ENCODE data around the gene IPO7.

Gene IPO7

GRCh38 chr11:9493492-9493891 lies 109.0 kb downstream of the IPO7 start:
- CTCF ChIA-PET = interaction anchor here (1.4 kb wide), 1 partner anchor 13 kb away, joined by 5 read pairs; no protein-coding TSS in a partner anchor
- POLR2A ChIA-PET = interaction anchor here (0.8 kb wide), 1 partner anchor 33 kb away, joined by 3 read pairs; the partner anchor contains the start of gene ZNF143
- H3K36me3 ChIP-seq (ENCODE audit: control insufficient read depth in 2 of 2, insufficient read depth in 1 of 2, low read length in 2 of 2) = peaks cover 11 to 55% of the 10 kb centered on the region in 2 experiments; a peak in 2 of 3 replicates
- H3K9me3 ChIP-seq (ENCODE audit: control insufficient read depth, insufficient read depth, low read depth, low read length) = no peaks in the 10 kb centered on the region
- TF ChIP-seq ZFHX2 (tag by site-specific recombination; conservative IDR thresholded peaks at IDR 0.05) (no peak), AEBP2 (tag by site-specific recombination; IDR thresholded peaks at IDR 0.05; ENCODE audit: borderline replicate concordance) (no peak), ZBTB44 (tag by site-specific recombination; IDR thresholded peaks at IDR 0.05) (no peak), HOXA7 (CRISPR knock-in tag; IDR thresholded peaks at IDR 0.05; ENCODE audit: borderline replicate concordance) (no peak), ZNF335 (tag by site-specific recombination; conservative IDR thresholded peaks at IDR 0.05) (no peak), GLIS1 (tag by site-specific recombination; IDR thresholded peaks at IDR 0.05) (no peak), ZNF521 (tag by site-specific recombination; IDR thresholded peaks at IDR 0.05) (no peak), ZNF830 (tag by site-specific recombination; IDR thresholded peaks at IDR 0.05; ENCODE audit: low read depth) (no peak)
- H3K4me3 ChIP-seq (ENCODE audit: low read depth, low read length) = no peak overlapping the region
- H3K4me1 ChIP-seq (ENCODE audit: control insufficient read depth, insufficient read depth, low read length) = no peaks in the 10 kb centered on the region
- no peak overlapping the region for H3K27ac ChIP-seq (ENCODE audit: extremely low read depth, low read depth, low read length)

- Histone ChIP-seq H3K9me3 (ENCODE audit: control insufficient read depth, insufficient read depth, low read depth, low read length) (no peaks in the 10 kb centered on the region), H3K4me3 (ENCODE audit: low read depth, low read length) (no peak overlapping the region), H3K27ac (ENCODE audit: extremely low read depth, low read depth, low read length) (no peak overlapping the region), H3K36me3 (ENCODE audit: control insufficient read depth in 2 of 2, insufficient read depth in 1 of 2, low read length in 2 of 2) (peaks cover 11 to 62% of the 10 kb centered on the region in 2 experiments), H3K4me1 (ENCODE audit: control insufficient read depth, insufficient read depth, low read length) (no peaks in the 10 kb centered on the region)
- POLR2A ChIA-PET = no interaction called here
- TF ChIP-seq ZNF24 (tag by site-specific recombination; IDR thresholded peaks at IDR 0.05) = no peak
- TF ChIP-seq ZNF350 (tag by site-specific recombination; IDR thresholded peaks at IDR 0.05) = no peak
- no peak for TF ChIP-seq ZFP3 (tag by site-specific recombination; IDR thresholded peaks at IDR 0.05; ENCODE audit: low read depth)
- no peak for TF ChIP-seq GLI2 (tag by site-specific recombination; IDR thresholded peaks at IDR 0.05; ENCODE audit: borderline replicate concordance, low read depth)
- CTCF ChIA-PET = interaction anchor here (0.7 kb wide), 1 partner anchor 582 kb away, joined by 3 read pairs; no protein-coding TSS in a partner anchor
Measured at GRCh38 chr11:9494316-9494715, 109.9 kb downstream of the IPO7 start.

GRCh38 chr11:9495803-9496514 lies 111.5 kb downstream of the IPO7 start:
- CTCF ChIA-PET = interaction anchor here (0.6 to 3.7 kb wide), 2 partner anchors 11 to 213 kb away, joined by 4 to 30 read pairs; no protein-coding TSS in a partner anchor
- POLR2A ChIA-PET = no interaction called here
- H3K36me3 ChIP-seq (ENCODE audit: control insufficient read depth in 2 of 2, insufficient read depth in 1 of 2, low read length in 2 of 2) = peaks cover 7 to 71% of the 10 kb centered on the region in 2 experiments

More at GRCh38 chr11:9495803-9496514, 111.5 kb downstream of the IPO7 start:
- no peak overlapping the region for H3K4me3 ChIP-seq (ENCODE audit: low read depth, low read length)
- H3K27ac ChIP-seq (ENCODE audit: extremely low read depth, low read depth, low read length) = no peak overlapping the region
- TF ChIP-seq GLI2 (tag by site-specific recombination; IDR thresholded peaks at IDR 0.05; ENCODE audit: borderline replicate concordance, low read depth) = no peak
- no peak for TF ChIP-seq TCF7L2 (IDR thresholded peaks at IDR 0.05; ENCODE audit: borderline replicate concordance, low read depth, low read length)
- no peak for TF ChIP-seq ZNF555 (tag by site-specific recombination; conservative IDR thresholded peaks at IDR 0.05)
- no peaks in the 10 kb centered on the region for H3K9me3 ChIP-seq (ENCODE audit: control insufficient read depth, insufficient read depth, low read depth, low read length)
- H3K4me1 ChIP-seq (ENCODE audit: control insufficient read depth, insufficient read depth, low read length) = no peaks in the 10 kb centered on the region

Measured in HEK293 (cell line).